ENCODE measurements around the gene ZFYVE28. TPM values are rescaled to one million over a fixed set of nuclear protein-coding genes. Genes with fewer than 3 reads are reported as not detected.
"Not testable (repeated sequence)": the region's sequence is repeated elsewhere in the genome, so short reads cannot be mapped to it uniquely, and the experiment has no call there.

ZFYVE28 gene
- 10 to 100 TPM; 32.4 to 56.4 (median 42.9) TPM for total RNA-seq
- long read RNA-seq, donor 1, full-length matches to known transcripts: 16 of 53 reads
- long read RNA-seq, donor 1, partial matches to known transcripts: 9 of 53 reads
- long read RNA-seq, donor 1, other reads (novel, unspliced or antisense): 28 of 53 reads
- long read RNA-seq, donor 2, partial matches to known transcripts: 4 of 7 reads
- long read RNA-seq, donor 2, other reads (novel, unspliced or antisense): 3 of 7 reads

GRCh38 chr4:2417765-2418649 lies at the start of gene ZFYVE28:
ZFYVE28 (minus strand) TSS chr4:2418645; CDS start chr4:2418323, 322 bp downstream.
- DNase-seq: peak in 2 of 3 donors; percentile 48 to 64
- peak; percentile 1 for ATAC-seq
- intact Hi-C loops (cut with DNase I, micrococcal nuclease): no loop called here
- H3K9me3 ChIP-seq: no peaks in the 10 kb centered on the region
- H3K36me3 ChIP-seq (ENCODE audit: low read depth): no peaks in the 10 kb centered on the region
- H3K4me3 ChIP-seq: peak within 1 kb of the TSS; percentile 61
- no peak for TF ChIP-seq CTCF (IDR thresholded peaks at IDR 0.05)
- peaks cover 27% of the 10 kb centered on the region for H3K4me1 ChIP-seq (ENCODE audit: low read depth)

GRCh38 chr4:2465544-2465943 lies 47.1 kb upstream of the ZFYVE28 start:
- intact Hi-C loops (cut with DNase I, micrococcal nuclease); ATAC-seq; DNase-seq; H3K36me3 ChIP-seq (ENCODE audit: low read depth); H3K4me3 ChIP-seq; H3K9me3 ChIP-seq: not testable (repeated sequence)
- H3K4me1 ChIP-seq (ENCODE audit: low read depth): peaks cover 21% of the 10 kb centered on the region

- intact Hi-C loops (cut with DNase I, micrococcal nuclease): no loop called here
These were observed 46.6 kb upstream of the ZFYVE28 start for GRCh38 chr4:2465032-2465431.

DNA sequence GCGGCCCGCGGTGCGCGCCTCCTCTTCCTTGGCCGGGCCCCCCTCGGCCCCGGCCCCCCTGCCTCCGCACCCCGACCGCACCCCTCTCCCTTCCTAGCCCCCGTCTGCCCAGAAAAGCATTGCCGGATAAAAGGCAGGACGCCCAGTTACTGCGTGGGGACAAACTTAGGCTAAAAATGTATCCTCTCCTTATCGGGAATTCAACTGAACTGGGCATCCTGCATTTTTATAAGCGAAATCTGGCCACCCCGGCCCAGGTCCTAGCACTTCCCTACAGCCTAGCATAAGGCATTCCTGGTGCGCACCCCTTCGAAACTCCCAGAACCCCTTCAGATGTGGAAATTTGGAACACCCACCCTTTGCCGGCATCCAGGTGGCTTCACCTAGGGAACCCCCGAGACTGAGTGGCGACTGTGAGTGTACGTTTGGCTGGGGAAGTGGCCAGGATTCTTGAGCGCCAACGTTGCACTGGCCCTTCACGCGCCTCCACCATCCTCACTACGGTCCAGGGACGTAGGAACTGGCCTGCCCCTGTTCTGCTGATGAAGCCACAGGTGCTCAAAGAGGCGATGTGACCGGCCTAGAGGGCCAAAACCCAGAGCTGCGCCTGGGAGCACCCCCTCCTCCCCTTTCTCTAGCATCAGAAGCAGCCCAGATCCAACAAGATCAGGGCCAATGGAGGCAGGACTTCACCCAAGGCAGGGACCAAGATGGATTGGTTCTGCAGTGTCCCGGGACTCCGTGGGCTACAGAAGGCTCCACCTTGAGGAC lies 44.7 kb upstream of the ZFYVE28 start:
- Histone ChIP-seq H3K36me3 (ENCODE audit: low read depth) (no peaks in the 10 kb centered on the region), H3K4me1 (ENCODE audit: low read depth) (peaks cover 16% of the 10 kb centered on the region), H3K9me3 (no peaks in the 10 kb centered on the region), H3K4me3 (no peak overlapping the region)
- ATAC-seq (no peak), DNase-seq (no peak)
- TF ChIP-seq CTCF (IDR thresholded peaks at IDR 0.05): no peak
- intact Hi-C loops (cut with DNase I, micrococcal nuclease): no loop called here

More at GRCh38 chr4:2465032-2465431, 46.6 kb upstream of the ZFYVE28 start:
- Histone ChIP-seq H3K36me3 (ENCODE audit: low read depth) (no peaks in the 10 kb centered on the region), H3K4me1 (ENCODE audit: low read depth) (peaks cover 16% of the 10 kb centered on the region), H3K9me3 (no peaks in the 10 kb centered on the region), H3K4me3 (no peak overlapping the region)
- DNase-seq (no peak), ATAC-seq (no peak)
- no peak for TF ChIP-seq CTCF (IDR thresholded peaks at IDR 0.05)

DNA sequence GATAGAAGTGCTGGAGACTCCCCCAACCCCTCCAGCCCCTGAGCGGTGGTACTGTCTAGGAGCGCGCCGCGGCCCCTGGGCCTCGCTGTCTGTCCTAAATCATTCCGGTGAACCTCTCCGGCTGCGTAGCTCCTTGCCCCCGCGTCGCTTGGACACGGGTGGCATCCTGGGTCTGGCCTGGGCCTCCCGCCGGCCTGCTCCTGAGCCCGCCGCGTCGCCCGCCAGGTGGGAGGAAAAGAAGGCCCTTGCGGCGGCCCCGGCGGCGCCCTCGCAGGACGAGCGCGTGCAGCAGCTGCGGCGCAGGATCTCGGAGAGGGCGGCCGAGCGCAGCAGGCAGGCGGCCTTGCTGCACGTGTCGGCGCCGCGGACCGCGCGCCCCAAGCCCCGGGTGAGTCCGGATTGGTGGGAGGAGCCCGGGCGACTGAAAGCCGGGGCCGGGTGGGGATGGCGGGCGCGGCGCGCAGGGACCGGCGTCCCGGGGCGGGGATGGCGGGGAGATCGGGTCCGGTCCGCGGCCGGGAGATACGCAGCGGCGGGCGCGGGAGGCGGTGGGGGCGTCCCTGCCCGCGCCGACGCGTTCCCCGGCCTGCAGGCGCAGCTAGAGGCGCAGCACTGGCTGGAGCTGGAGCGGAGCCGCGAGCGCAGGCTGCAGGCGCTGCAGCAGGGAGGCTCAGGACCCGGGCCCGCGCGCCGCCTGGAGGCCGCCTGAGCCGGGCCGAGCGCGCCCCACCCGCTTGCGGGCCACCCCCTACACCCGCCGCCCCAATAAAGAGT lies 44.0 kb upstream of the ZFYVE28 start:
- DNase-seq (peak; percentile 65 to 72 (median 71)), ATAC-seq (peak; percentile 93)
- Histone ChIP-seq H3K4me3 (no peak overlapping the region), H3K36me3 (ENCODE audit: low read depth) (no peaks in the 10 kb centered on the region), H3K4me1 (ENCODE audit: low read depth) (peaks cover 10% of the 10 kb centered on the region), H3K9me3 (no peaks in the 10 kb centered on the region)
- TF ChIP-seq CTCF (IDR thresholded peaks at IDR 0.05): no peak
- intact Hi-C loops (cut with DNase I, micrococcal nuclease): no loop called here

All from mucosa of descending colon (tissue), 3 donors.